Stimulated activated CD8-positive, alpha-beta memory T cell treated with anti-CD3 and anti-CD28 coated beads, Interleukin-4, amount 100 ng/mL, for 24 hours (primary cell): Measurements from ENCODE around the gene DSC1.

Experiments
- DNase-seq: peaks from one replicate; pipeline ENCODE4 v3.0.0-alpha.2; 2020; ENCODE audit warnings: low read depth

The DSC1 gene

DNA sequence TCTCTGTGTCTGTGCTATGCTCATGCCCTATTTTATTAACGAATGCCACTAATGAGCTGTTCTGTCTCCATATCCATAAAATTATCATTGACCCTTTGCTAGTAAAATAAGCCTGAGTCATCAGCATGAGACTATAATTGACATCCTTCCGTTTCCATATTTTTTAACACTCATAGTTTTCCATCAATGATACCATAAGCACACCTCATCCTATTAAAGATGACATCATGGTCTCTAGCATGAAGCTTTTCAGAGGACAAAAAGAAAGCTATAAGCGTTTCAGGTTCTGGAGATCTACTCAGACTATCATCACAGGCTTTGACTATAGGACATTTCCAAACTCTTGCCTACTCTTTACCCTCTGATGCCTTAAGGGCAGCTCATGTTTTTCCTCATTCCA, 59.2 kb downstream of the DSC1 start:
- DNase-seq: no peak

DNA sequence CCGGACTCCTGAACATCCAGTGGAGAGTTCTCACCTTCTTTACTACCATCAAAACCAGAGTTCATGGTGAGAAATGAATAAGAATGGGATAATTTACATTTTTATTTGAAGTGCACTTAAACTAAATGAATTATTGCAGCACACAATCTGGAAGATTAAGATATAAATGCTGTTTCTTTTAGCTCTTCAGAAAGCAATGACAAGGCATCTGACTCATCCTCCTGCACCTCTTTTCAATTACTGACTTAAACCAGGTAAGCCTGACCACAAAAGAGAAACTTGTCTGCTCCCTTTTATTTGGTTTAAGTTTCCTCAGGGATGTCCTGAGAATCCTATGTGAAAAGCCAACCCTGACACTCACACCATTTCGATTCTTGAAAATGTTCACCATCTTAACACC, 59.7 kb downstream of the DSC1 start:
- DNase-seq: no peak

DNA sequence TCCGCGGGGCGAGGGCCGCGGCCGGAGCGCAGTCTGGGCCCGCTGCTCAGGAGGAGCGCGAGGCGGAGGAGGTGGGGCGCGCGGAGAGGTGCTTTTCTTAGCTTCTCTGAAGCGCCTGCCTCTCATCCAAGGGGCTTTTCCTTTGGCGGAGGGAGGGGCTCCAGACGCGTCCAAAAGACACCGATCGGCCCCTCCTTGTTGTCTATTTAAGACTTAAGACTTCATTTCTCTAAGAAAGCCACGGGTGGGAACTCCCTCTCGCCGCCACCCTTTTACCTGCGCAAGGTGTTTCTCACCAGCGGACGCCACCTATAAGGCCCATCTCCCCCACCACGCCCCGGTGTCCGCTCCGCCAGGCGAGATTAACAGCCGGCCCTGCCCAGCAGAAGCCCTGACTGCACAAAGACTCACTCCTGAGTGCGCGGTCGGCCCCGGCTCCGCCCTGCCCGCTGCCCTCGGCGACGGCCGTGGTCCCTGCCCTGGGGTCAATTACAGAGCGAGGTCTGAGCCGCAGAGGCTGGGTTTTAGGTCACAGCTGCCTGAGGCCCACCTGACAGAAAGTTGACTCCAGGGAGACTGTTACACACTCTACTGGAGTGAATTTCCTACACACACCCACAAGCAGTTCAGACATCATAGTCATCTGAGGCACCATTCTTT, 60.5 kb downstream of the DSC1 start, which contains the start of gene DSC2:
DSC2 (minus strand) TSS at position 397 of the 660 bp plus-strand sequence. CDS start 450 bp downstream, outside the sequence.
- DNase-seq: no peak

DNA sequence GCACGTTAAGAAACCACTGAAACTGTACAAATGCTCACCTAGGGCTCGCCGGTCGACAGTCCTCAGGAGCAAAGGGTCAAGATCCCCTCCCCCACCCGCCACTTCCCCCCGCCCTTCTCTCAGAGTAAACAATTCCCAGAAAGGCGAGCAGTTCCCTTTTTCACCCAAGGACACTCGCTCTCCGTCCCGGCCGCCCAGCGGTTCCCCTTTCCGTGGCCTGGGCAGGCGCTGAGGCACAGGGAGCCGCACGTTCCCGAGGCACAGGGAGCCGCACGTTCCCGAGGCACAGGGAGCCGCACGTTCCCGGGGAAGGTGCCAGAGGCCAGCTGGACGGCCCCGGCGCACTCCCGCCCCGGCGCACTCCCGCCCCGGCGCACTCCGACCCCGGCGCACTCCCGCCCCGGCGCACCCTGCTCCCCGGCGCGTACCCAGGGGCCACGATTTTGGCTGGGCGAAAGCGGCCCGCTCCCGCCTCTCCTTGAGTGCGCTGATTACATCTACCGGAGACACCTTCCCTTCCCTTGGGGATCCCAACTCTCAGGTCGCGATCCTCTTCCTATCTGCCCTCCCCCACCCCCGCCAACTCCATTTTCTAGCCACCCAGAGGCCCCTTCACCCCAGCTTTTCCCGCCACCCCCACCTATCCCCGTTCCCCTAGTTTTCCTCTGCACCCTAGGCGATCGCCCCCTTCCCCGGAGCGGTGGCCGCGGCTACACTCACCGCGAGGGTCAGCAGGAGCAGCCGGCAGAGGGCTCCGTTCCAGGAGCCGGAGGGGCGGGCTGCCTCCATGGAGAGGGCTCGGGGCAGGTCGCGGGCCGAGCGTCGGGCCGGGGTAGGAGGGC, 61.3 kb downstream of the DSC1 start:
- no peak for DNase-seq

DNA sequence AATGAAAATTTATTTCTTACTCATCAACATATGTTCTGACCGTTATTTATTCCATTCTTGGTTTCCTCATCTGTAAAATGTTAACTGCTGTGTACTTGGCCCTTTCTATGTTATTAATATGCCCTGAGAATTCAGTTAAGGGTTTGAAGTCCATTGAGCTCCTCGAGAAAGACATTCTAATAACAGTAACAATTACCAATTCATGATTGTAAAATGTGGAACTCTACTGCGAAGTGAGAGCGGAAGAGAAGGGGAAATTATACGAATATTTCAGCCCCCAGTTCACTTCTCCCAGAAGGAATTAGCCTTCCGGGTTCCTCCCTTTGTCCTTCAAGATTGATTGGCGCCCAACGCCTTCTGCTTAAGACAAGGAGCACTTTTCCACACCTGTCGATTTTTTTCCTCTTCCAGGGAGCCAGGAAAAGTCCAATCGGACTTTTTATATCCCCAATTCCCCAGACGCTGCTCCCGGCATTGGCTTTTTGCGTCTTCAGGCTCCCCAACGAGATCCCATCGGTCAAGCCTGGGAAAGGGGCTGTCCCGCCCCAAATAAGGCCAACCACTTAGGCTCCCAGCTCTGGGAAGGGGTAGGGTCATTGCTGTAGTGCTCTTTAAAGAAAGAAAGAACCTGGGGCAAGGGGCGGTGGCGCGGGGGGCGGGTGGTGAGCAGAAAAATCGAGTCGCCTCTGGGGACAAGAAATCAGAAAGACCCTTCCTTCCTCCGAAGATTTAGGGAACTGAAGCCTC, 62.0 kb downstream of the DSC1 start:
- DNase-seq: no peak

DNA sequence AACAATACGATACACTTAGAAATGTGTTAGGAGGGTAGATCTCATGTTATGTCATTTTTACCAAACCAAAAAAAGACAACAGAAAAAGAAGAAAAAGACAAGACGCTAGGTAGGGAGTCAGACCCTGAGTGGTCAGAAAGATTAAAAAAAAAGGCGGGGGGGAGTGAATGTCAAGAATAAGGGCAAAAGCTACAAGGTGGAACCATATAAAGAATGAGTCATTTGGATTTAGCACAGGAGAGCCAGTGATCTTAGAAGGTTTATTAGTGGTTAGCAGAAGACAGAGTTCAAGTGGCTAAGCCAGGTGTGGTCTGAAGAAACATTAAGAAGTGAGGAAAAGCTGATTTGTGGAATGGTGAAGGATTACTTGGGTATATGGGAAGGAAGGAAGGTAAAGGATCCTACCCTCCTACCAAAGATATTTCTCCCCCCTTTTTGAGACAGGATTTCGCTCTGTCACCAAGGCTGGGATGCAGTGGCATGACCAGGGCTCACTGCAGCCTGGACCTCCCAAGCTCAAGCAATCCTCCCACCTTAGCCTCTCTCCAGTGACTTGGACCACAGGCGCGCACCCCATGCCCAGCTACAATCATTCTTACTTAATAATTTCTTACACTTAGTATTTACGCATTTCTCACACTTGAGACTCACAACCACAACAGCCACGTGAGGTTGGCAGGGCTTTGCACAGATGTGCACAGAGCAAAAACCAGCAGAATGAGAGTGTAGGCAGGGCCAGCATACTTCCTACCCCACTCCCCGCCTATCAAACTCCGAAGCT, 63.0 kb downstream of the DSC1 start:
- DNase-seq: no peak

DNA sequence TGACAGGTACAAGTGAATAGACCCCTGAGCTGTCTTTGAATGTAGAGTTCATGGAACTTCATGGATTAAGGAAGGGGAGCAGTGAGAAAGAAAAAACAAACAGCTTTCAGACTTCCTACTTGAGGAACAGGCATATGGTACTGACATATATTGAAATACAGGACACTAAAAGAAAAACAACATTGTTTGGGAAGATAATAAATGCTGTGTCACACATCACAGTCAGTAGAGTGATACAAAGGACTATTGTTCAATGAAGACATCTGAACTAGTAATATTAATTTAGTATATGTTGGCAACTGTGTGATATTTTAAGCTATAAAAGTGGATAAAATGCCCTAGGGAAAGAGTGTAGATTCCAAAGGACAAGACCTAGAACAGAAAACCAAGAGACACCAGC, 63.8 kb downstream of the DSC1 start:
- no peak for DNase-seq

DNA sequence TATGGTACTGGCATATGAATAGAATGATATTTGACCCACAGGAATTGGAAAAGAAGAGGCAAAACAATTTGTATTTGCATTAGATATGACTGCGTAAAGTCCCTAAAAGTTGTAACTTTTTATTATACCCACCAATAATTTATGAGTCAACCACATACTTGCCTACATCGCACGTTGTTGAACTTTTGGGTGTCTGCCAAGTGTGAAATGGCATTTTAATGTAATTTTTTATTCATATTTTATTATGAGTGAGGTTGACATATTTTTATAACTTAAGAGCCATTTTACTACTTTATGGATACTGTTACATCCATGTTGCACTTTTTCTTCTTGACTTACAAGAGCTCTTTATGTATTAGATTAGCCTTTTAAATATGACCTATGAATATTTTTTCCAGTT, 65.0 kb downstream of the DSC1 start:
- DNase-seq: no peak

DNA sequence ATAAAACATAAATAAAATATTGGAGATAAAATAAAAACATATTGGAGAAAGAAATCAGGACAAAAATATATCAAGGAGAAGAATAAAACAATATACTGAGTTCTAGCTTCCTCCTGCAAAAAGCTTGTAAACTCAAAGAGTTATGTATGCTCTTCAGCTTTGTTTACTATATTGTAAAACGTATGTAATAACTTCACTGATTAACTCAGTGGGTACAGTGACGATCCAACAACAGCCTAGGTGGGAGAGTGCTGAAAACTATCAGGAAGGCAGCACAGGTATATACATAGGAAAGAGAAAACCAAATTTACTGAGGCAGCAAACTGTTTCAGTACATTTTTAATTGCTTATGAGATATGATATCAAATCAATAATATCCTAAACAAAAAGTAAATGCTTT, 68.8 kb downstream of the DSC1 start:
- no peak for DNase-seq

DNA sequence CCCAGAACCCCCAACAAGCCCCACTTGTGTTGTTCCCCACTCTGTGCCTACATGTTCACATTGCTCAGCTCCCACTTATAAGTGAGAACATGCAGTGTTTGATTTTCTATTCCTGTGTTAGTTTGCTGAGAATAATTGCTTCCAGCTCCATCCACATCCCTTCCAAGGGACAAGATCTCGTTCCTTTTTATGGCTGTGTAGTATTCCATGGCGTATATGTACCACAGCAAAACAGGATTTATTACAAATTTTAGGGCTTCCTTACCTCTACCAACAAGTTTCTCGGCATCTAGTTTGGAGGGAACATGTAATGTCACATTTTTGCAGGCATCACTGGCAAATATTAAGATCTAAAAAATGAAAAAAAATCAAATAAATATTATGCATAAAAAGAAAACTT, 69.4 kb downstream of the DSC1 start:
- DNase-seq: no peak

DNA sequence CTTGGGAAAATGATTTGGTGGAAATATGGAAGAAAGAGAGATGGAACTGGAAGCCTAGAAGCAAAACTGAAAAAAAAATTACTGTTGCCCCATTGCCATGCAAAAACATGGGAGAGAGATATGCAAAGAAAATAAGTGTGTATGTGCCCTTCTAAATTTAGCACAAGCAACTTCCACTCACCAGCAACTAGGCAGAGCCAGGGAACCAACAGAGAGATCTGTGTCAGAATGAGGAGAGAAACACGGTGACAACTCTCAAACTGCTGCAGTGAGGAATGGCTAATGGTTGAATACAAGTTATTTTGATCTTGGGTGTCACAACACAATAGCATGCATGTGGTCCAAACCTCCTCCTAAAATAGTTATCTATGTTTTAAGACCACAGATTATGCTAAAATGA, 71.3 kb downstream of the DSC1 start:
- no peak for DNase-seq

DNA sequence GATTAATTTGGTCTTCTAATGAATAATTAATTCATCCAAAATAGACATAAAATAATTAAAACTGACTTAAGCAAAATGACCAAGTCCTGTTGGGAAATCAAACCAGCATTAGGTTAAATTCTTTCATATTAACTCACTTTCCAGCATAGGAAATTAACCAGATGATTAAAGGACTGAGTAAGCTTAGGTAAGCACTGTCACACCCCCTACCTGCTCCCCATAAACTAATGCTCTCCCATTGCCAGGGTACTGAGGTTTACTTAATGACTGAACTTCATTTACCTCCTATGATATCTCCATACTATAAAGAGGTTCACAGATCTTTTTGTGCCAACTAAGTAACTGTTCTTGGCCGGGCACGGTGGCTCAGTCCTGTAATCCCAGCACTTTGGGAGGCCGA, 74.1 kb downstream of the DSC1 start:
- no peak for DNase-seq

DNA sequence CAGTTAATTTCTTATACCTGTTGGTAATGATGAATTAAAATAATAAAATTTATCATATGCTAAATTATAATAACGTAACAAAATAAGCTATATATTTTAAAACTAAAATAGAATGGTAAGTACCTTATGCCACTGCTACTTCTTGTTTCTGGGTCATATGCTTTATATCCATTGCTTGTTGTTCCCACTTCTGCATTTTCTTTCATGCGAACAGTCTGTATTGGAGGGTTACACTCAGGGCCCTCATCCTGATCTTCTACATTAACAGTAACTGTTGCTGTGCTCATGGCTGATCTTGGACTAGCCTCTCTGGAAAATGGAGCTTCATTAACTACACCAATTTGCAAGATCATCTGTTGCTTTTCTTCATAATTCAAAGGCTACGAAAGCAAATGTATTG, 82.7 kb downstream of the DSC1 start:
- no peak for DNase-seq
